ENCODE data around the gene JAZF1.

The JAZF1 gene

DNA sequence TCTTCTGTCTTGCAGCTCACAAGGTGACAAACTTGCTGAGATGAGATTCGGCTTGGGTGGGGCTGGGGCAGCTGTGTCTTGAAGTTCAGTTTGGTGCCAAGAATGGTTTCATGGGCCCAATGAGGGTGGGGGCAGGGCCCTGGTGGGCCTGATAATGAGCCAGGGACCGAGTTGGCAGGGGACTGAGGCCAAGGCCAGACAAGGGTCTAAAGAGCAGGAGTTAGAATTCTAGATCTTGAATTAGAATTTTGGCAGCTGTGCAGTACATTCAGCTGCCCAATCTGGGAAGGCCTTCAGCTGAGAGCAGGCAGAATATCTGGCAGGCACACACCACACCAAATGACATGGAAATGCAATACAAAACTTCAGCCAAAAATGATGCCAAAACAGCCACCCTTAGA lies 1.5 kb upstream of the JAZF1 start:
- no peaks in the 10 kb centered on the region for H3K36me3 ChIP-seq
- no peak for TF ChIP-seq CTCF (IDR thresholded peaks at IDR 0.05)
- H3K4me3 ChIP-seq (ENCODE audit: low read depth in 1 of 2, low read length in 1 of 2) = no peak overlapping the region
- H3K9me3 ChIP-seq = no peaks in the 10 kb centered on the region
- peaks cover 14 to 15% of the 10 kb centered on the region in 2 experiments for H3K4me1 ChIP-seq (ENCODE audit: control insufficient read depth in 1 of 2, insufficient read depth in 1 of 2, low read depth in 1 of 2, low read length in 1 of 2)
- no peaks in the 10 kb centered on the region for H3K27me3 ChIP-seq
- no peak overlapping the region for H3K27ac ChIP-seq

DNA sequence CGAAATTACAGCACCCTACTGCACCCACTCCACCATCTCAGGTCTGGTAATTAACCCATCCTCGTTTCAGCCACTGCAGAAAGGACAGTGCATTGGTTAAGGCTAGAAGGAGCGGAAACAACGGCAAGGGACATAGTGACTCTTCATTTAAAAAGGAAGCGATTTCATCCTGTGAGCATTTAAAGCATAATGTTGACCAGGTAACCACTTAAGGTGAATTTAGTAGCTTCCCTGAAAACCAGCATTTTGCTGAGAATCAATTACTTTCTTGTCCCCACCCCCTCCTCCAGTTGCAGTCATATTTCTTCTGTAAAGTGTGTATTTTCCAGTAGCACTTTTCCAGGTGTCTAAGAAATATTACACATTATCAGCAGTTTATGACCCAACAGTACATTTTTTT lies 821 bp upstream of the JAZF1 start:
- H3K4me3 ChIP-seq (ENCODE audit: low read depth in 1 of 2, low read length in 1 of 2) = peak overlapping the region; percentile 63 to 85

GRCh38 chr7:28180031-28180363 lies 598 bp downstream of the JAZF1 start:
- H3K27ac ChIP-seq = peak overlapping the region; percentile 73
- TF ChIP-seq CTCF (IDR thresholded peaks at IDR 0.05) = no peak
- peak overlapping the region; percentile 75 to 85 for H3K4me3 ChIP-seq (ENCODE audit: low read depth in 1 of 2, low read length in 1 of 2)

More for the DNA sequence above, 821 bp upstream of the JAZF1 start:
- no peaks in the 10 kb centered on the region for H3K36me3 ChIP-seq
- TF ChIP-seq CTCF (IDR thresholded peaks at IDR 0.05) = no peak
- peaks cover 14 to 15% of the 10 kb centered on the region in 2 experiments for H3K4me1 ChIP-seq (ENCODE audit: control insufficient read depth in 1 of 2, insufficient read depth in 1 of 2, low read depth in 1 of 2, low read length in 1 of 2)
- peak overlapping the region; percentile 73 for H3K27ac ChIP-seq
- no peaks in the 10 kb centered on the region for H3K27me3 ChIP-seq
- no peaks in the 10 kb centered on the region for H3K9me3 ChIP-seq

GRCh38 chr7:28179120-28180030 lies 1.2 kb downstream of the JAZF1 start:
- Histone ChIP-seq H3K4me1 (ENCODE audit: control insufficient read depth in 1 of 2, insufficient read depth in 1 of 2, low read depth in 1 of 2, low read length in 1 of 2) (peaks cover 14 to 15% of the 10 kb centered on the region in 2 experiments), H3K4me3 (ENCODE audit: low read depth in 1 of 2, low read length in 1 of 2) (peak overlapping the region; percentile 71 to 75), H3K9me3 (no peaks in the 10 kb centered on the region), H3K27ac (peak overlapping the region; percentile 73), H3K27me3 (no peaks in the 10 kb centered on the region), H3K36me3 (no peaks in the 10 kb centered on the region)
- TF ChIP-seq CTCF (IDR thresholded peaks at IDR 0.05) = peak; percentile 9

More at GRCh38 chr7:28180031-28180363, 598 bp downstream of the JAZF1 start:
- H3K36me3 ChIP-seq = no peaks in the 10 kb centered on the region
- no peaks in the 10 kb centered on the region for H3K9me3 ChIP-seq
- H3K4me1 ChIP-seq (ENCODE audit: control insufficient read depth in 1 of 2, insufficient read depth in 1 of 2, low read depth in 1 of 2, low read length in 1 of 2) = peaks cover 14 to 15% of the 10 kb centered on the region in 2 experiments
- no peaks in the 10 kb centered on the region for H3K27me3 ChIP-seq

GRCh38 chr7:28178599-28178998 lies 2.0 kb downstream of the JAZF1 start:
- Histone ChIP-seq H3K27ac (no peak overlapping the region), H3K27me3 (no peaks in the 10 kb centered on the region), H3K36me3 (no peaks in the 10 kb centered on the region), H3K4me1 (ENCODE audit: control insufficient read depth in 1 of 2, insufficient read depth in 1 of 2, low read depth in 1 of 2, low read length in 1 of 2) (peaks cover 14 to 15% of the 10 kb centered on the region in 2 experiments), H3K4me3 (ENCODE audit: low read depth in 1 of 2, low read length in 1 of 2) (peak overlapping the region; percentile 71 to 75), H3K9me3 (no peaks in the 10 kb centered on the region)
- no peak for TF ChIP-seq CTCF (IDR thresholded peaks at IDR 0.05)
